ENCODE measurements around the gene TMEM171.

TMEM171 gene

DNA sequence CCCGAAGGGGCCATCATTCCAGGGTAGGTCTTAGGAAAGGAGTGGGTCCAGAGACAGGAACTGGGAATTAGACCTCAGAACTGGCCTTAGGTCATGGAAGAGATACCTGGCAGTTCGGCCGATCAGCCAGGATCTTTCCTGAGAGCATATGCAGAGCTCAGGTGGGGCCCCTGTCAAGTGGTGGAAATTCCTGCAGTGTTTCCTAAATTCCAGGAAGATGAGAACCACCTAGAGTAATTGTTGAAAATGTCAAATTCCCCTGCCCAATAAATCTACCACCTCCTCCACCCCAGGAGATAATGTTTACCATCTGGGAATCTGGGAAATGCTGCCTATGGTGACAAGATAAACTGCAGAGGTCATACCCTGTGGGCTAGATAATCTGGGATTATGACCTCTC, 14.6 kb downstream of the TMEM171 start:
- DNase-seq: no peak
- no peaks in the 10 kb centered on the region for H4K20me1 ChIP-seq (ENCODE audit: insufficient read depth, low read length)

GRCh38 chr5:73135429-73136054, 15.2 kb downstream of the TMEM171 start:
- Histone ChIP-seq H3K27me3 (replicated peaks; ENCODE audit: insufficient read depth, low read length) (no peaks in the 10 kb centered on the region), H3F3A (ENCODE audit: insufficient read depth, low read length) (no peaks in the 10 kb centered on the region), H3K9me3 (replicated peaks; ENCODE audit: insufficient read depth, low read length) (no peaks in the 10 kb centered on the region), H3K27ac (ENCODE audit: low read length) (no peak overlapping the region), H3K9ac (ENCODE audit: low read length) (no peak overlapping the region), H2AFZ (ENCODE audit: low read length) (no peak overlapping the region), H3K79me2 (ENCODE audit: low read length) (no peaks in the 10 kb centered on the region), H3K4me3 (ENCODE audit: low read length) (no peak overlapping the region), H3K36me3 (replicated peaks; ENCODE audit: insufficient read depth, low read length) (no peaks in the 10 kb centered on the region), H3K4me1 (ENCODE audit: low read length) (no peaks in the 10 kb centered on the region), H4K20me1 (ENCODE audit: insufficient read depth, low read length) (no peaks in the 10 kb centered on the region), H3K9me2 (replicated peaks; ENCODE audit: insufficient read depth, low read length) (no peaks in the 10 kb centered on the region), H3K4me2 (ENCODE audit: low read depth, low read length) (no peak overlapping the region)
- peak; percentile 16 for DNase-seq
- TF ChIP-seq CTCF (IDR thresholded peaks at IDR 0.05; ENCODE audit: low read length) (peak; percentile 40), EZH2 (optimal IDR thresholded peaks at IDR 0.05; ENCODE audit: low read depth, low read length) (no peak)

More for the DNA sequence above, 14.6 kb downstream of the TMEM171 start:
- H2AFZ ChIP-seq (ENCODE audit: low read length): no peak overlapping the region
- H3K79me2 ChIP-seq (ENCODE audit: low read length): no peaks in the 10 kb centered on the region
- H3K27ac ChIP-seq (ENCODE audit: low read length): no peak overlapping the region
- no peak overlapping the region for H3K9ac ChIP-seq (ENCODE audit: low read length)
- no peaks in the 10 kb centered on the region for H3F3A ChIP-seq (ENCODE audit: insufficient read depth, low read length)
- H3K9me3 ChIP-seq (replicated peaks; ENCODE audit: insufficient read depth, low read length): no peaks in the 10 kb centered on the region
- no peak for TF ChIP-seq EZH2phosphoT487 (IDR thresholded peaks at IDR 0.05; ENCODE audit: low read length)
- no peak for TF ChIP-seq EZH2 (optimal IDR thresholded peaks at IDR 0.05; ENCODE audit: low read depth, low read length)
- TF ChIP-seq CTCF (IDR thresholded peaks at IDR 0.05; ENCODE audit: low read length): no peak
- no peaks in the 10 kb centered on the region for H3K36me3 ChIP-seq (replicated peaks; ENCODE audit: insufficient read depth, low read length)
- no peaks in the 10 kb centered on the region for H3K27me3 ChIP-seq (replicated peaks; ENCODE audit: insufficient read depth, low read length)
- H3K4me3 ChIP-seq (ENCODE audit: low read length): no peak overlapping the region
- no peaks in the 10 kb centered on the region for H3K9me2 ChIP-seq (replicated peaks; ENCODE audit: insufficient read depth, low read length)
- no peaks in the 10 kb centered on the region for H3K4me1 ChIP-seq (ENCODE audit: low read length)
- no peak overlapping the region for H3K4me2 ChIP-seq (ENCODE audit: low read depth, low read length)

GRCh38 chr5:73136055-73136562, 15.7 kb downstream of the TMEM171 start:
- no peak overlapping the region for H3K9ac ChIP-seq (ENCODE audit: low read length)
- no peaks in the 10 kb centered on the region for H3K79me2 ChIP-seq (ENCODE audit: low read length)
- H3K9me2 ChIP-seq (replicated peaks; ENCODE audit: insufficient read depth, low read length): no peaks in the 10 kb centered on the region
- no peaks in the 10 kb centered on the region for H4K20me1 ChIP-seq (ENCODE audit: insufficient read depth, low read length)
- no peaks in the 10 kb centered on the region for H3K36me3 ChIP-seq (replicated peaks; ENCODE audit: insufficient read depth, low read length)
- no peaks in the 10 kb centered on the region for H3F3A ChIP-seq (ENCODE audit: insufficient read depth, low read length)
- H3K4me2 ChIP-seq (ENCODE audit: low read depth, low read length): no peak overlapping the region
- no peaks in the 10 kb centered on the region for H3K9me3 ChIP-seq (replicated peaks; ENCODE audit: insufficient read depth, low read length)
- H2AFZ ChIP-seq (ENCODE audit: low read length): no peak overlapping the region
- H3K27ac ChIP-seq (ENCODE audit: low read length): no peak overlapping the region
- DNase-seq: no peak
- no peak for TF ChIP-seq EZH2phosphoT487 (IDR thresholded peaks at IDR 0.05; ENCODE audit: low read length)
- TF ChIP-seq CTCF (IDR thresholded peaks at IDR 0.05; ENCODE audit: low read length): no peak
- H3K4me1 ChIP-seq (ENCODE audit: low read length): no peaks in the 10 kb centered on the region
- no peaks in the 10 kb centered on the region for H3K27me3 ChIP-seq (replicated peaks; ENCODE audit: insufficient read depth, low read length)
- no peak overlapping the region for H3K4me3 ChIP-seq (ENCODE audit: low read length)

All from MM.1S (cell line).